Right lobe of liver (tissue), 6 donors: ENCODE results near the gene PSMD2. TPM values are rescaled to one million over a fixed set of nuclear protein-coding genes. Genes with fewer than 3 reads are reported as not detected.

Experiments used
- ATAC-seq, 4 donors: fragments of 200-7000 bp; cut with Tn5 transposase; one replicate each; pipeline ENCODE4 v1.9.1; 2020; ENCODE audit warnings: mild to moderate bottlenecking in 4 of 4, moderate library complexity in 4 of 4
- DNase-seq, 3 donors: peaks; one replicate each; pipeline ENCODE4 v3.0.0-alpha.2; 2020
- H3K27ac ChIP-seq, 3 donors: fragments of 200-600 bp; one replicate each; pipeline ENCODE4 v1.8.0; 2022
- H3K27me3 ChIP-seq, 2 donors: fragments of 200-600 bp; one replicate each; pipeline ENCODE4 v1.8.0; 2022
- H3K36me3 ChIP-seq, 4 donors: fragments of 200-600 bp; sonication (generic) in 1 of 4; one replicate each; pipeline versions ENCODE4 v1.5.1 to v1.8.0; 2017 to 2022; ENCODE audit warnings: control low read depth in 1 of 4
- H3K4me1 ChIP-seq, 4 donors: fragments of 200-600 bp; sonication (generic) in 1 of 4; one replicate each; pipeline versions ENCODE4 v1.5.1 to v1.8.0; 2017 to 2022; ENCODE audit warnings: control low read depth in 1 of 4
- H3K4me3 ChIP-seq, 3 donors: fragments of 200-600 bp; one replicate each; pipeline ENCODE4 v1.8.0; 2022
- H3K9me3 ChIP-seq, 4 donors: fragments of 200-600 bp; sonication (generic) in 1 of 4; one replicate each; pipeline versions ENCODE4 v1.5.1 to v1.8.0; 2017 to 2022; ENCODE audit warnings: control low read depth in 1 of 4
- POLR2A ChIP-seq: fragments of 450-650 bp; IDR thresholded peaks from one replicate; pipeline ENCODE4 v1.6.1; 2017; ENCODE audit warnings: antibody characterized with exemption, mild to moderate bottlenecking
- WGBS: methylation state at CpG from one replicate; pipeline ENCODE4 v1.1.6; 2018; ENCODE audit warnings: low coverage, low lambda C conversion rate; ENCODE audit not compliant: insufficient coverage; ENCODE audit errors: missing lambda C conversion rate; 5-methylcytosine and 5-hydroxymethylcytosine counted together
- intact Hi-C, 2 donors: fragments of 100-400 bp; cut with DNase I; formaldehyde crosslinking; loops; one replicate each; pipeline versions ENCODE4 v1.11.2 to v1.14.1; 2022
- total RNA-seq, 6 experiments: library from RNA; depleted of rRNA in 2 of 6; stranded (reverse); fragments of >200 nt in 2 of 6; fragmentation: NEBNext Ultra II Directional in 3 of 6; extraction: Animal tissue kit (Norgen Biotek cat#: 25700) in 3 of 6; gene quantifications; one replicate each; pipeline versions ENCODE4 v1.1.0 to v1.2.4, GENCODE V29; 2016 to 2023
- TF ChIP-seq, protein P1 (sequence below), 4 donors: fragments of 200-600 bp in 3 of 4; fragments of 450-650 bp in 1 of 4; IDR thresholded peaks; one replicate each; pipeline versions ENCODE4 v1.5.1 to v1.8.0; 2016 to 2022; ENCODE audit warnings: antibody characterized with exemption in 4 of 4, mild to moderate bottlenecking in 2 of 4
- donor health status: DM: no; HTN: yes; CAD: no.
- donor health status: DM: no; HTN: no; CAD: no.
- donor health status: DM: no; HTN: no; CAD: no.
- donor health status: DM: no; HTN: yes; CAD: no.
- donor health status: DM: no; HTN: yes; CAD: no.

The PSMD2 gene
- total RNA-seq, 6 experiments from 2014 or later, result 85.5 to 153 (median 103) TPM

DNA sequence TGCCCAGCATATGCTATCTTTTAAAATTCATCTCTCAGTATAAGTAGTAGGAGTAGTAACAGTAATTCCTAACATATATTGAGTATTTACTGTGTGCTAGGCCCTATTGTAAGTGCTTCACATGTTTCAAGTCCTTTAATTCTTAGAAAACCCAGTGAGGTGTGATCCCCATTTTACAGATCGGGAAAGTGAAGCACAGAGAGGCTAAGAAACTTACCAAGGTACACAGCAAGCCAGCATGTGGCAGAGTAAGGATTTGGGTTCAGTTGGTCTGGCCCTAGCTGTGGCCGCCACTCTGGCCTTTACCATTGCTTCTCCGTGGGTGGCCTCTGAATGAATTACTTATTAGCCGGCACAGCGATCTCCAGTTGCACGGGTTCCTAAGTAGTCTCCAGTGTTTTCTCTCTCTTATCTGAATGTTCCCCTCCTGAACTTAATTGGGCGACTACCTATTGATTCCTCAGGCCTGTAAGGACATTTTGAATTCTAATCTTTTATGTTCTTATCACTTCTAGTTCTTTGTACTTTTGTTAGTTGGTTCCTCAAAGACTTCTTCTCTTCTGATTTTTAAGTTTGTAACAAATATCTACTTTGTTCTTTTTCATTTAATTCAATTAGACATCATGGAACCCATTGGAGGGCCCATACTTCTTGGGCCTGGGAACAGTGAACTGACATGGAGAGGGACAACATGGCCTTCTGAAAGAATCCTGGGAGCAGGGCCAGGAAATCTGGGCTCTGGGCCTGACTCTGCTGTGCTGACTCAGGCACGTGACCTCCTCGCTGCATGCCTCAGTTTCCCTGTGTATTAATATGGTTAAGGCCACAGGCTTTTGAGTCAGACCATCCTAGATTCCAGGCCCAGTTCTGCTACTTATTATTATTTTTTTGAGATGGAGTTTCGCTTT is 50.8 kb downstream of the PSMD2 start:
- H3K4me3 ChIP-seq, result no peak overlapping the region
- TF ChIP-seq POLR2A, result no peak
- TF ChIP-seq, protein P1, sequence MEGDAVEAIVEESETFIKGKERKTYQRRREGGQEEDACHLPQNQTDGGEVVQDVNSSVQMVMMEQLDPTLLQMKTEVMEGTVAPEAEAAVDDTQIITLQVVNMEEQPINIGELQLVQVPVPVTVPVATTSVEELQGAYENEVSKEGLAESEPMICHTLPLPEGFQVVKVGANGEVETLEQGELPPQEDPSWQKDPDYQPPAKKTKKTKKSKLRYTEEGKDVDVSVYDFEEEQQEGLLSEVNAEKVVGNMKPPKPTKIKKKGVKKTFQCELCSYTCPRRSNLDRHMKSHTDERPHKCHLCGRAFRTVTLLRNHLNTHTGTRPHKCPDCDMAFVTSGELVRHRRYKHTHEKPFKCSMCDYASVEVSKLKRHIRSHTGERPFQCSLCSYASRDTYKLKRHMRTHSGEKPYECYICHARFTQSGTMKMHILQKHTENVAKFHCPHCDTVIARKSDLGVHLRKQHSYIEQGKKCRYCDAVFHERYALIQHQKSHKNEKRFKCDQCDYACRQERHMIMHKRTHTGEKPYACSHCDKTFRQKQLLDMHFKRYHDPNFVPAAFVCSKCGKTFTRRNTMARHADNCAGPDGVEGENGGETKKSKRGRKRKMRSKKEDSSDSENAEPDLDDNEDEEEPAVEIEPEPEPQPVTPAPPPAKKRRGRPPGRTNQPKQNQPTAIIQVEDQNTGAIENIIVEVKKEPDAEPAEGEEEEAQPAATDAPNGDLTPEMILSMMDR (IDR thresholded peaks at IDR 0.05), result no peak
- 80% methylated on average over 8 of the region's 10 CpGs for WGBS
- ATAC-seq, result no peak
- H3K27me3 ChIP-seq, result no peaks in the 10 kb centered on the region
- DNase-seq, result no peak
- peaks cover 0 to 17% (median 7%) of the 10 kb centered on the region in 4 donors for H3K4me1 ChIP-seq
- H3K9me3 ChIP-seq, result no peaks in the 10 kb centered on the region
- intact Hi-C loops, result no loop called here
- no peaks in the 10 kb centered on the region for H3K36me3 ChIP-seq
- H3K27ac ChIP-seq, result no peak overlapping the region

DNA sequence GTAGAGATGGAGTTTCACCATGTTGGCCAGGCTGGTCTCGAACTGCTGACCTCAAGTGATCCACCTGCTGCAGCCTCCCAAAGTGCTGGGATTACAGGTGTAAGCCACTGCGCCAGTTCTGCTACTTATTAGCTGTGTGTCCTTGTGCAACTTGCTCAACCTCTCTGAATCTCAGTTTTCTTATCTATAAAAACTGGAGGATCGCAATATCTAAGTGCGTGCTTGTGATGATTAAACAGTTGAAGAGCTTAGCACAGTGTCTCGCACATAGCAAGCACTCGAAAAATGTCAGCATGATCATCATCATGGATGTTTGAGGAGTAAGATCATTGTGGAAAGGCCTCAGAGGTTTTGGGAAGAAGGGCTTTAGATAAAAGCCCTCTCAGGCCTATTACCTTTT is 51.6 kb downstream of the PSMD2 start:
- no peak overlapping the region for H3K4me3 ChIP-seq
- intact Hi-C loops, result no loop called here
- ATAC-seq (no peak), DNase-seq (no peak)
- H3K9me3 ChIP-seq, result no peaks in the 10 kb centered on the region
- TF ChIP-seq, protein P1 (IDR thresholded peaks at IDR 0.05), result no peak
- no peak for TF ChIP-seq POLR2A
- no peaks in the 10 kb centered on the region for H3K27me3 ChIP-seq
- WGBS, result 96% methylated on average over 5 of the region's 6 CpGs
- peaks cover 0 to 17% (median 7%) of the 10 kb centered on the region in 4 donors for H3K4me1 ChIP-seq
- H3K27ac ChIP-seq, result no peak overlapping the region
- no peaks in the 10 kb centered on the region for H3K36me3 ChIP-seq

DNA sequence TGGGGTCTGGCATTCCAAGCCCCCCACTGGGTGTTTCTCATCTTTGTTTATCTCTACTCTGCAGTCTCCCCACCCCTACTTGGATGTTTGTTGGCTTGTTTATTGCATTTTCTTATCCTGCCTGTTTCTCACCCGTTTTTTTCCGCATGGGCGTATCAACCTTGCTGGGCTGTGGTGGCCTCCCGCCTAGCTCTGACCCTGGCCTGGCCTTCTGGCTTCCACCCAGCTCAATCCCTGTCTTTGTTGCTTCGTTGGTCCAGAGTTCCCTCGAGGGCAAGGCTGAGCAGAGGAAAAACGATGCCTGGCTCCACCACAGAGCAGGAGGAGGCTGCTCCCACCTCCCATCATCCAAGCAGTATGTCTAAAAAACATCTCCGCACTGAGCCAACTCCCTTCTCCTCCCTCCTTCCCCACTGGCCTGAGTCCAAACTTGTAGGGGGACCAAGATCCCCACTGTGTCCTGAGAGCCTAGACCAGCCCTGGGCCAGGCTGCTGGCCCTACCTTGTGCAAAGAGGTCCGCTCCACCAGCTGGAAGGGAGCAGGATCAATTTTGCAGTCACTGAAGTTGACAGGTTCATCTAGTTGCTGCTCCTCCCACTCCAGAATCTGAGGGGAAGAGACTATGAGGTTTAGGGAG is 52.6 kb downstream of the PSMD2 start:
- Histone ChIP-seq H3K27ac (peak overlapping the region in 1 of 3 donors; percentile 55), H3K36me3 (no peaks in the 10 kb centered on the region), H3K4me3 (no peak overlapping the region), H3K27me3 (no peaks in the 10 kb centered on the region), H3K9me3 (no peaks in the 10 kb centered on the region), H3K4me1 (peaks cover 0 to 17% (median 7%) of the 10 kb centered on the region in 4 donors)
- intact Hi-C loops, result no loop called here
- WGBS, result 44% methylated on average over 8 of the region's 9 CpGs
- ATAC-seq, result peak in 1 of 4 donors; percentile 4
- DNase-seq, result peak in 1 of 3 donors; percentile 48
- TF ChIP-seq, protein P1 (IDR thresholded peaks at IDR 0.05), result no peak
- no peak for TF ChIP-seq POLR2A

DNA sequence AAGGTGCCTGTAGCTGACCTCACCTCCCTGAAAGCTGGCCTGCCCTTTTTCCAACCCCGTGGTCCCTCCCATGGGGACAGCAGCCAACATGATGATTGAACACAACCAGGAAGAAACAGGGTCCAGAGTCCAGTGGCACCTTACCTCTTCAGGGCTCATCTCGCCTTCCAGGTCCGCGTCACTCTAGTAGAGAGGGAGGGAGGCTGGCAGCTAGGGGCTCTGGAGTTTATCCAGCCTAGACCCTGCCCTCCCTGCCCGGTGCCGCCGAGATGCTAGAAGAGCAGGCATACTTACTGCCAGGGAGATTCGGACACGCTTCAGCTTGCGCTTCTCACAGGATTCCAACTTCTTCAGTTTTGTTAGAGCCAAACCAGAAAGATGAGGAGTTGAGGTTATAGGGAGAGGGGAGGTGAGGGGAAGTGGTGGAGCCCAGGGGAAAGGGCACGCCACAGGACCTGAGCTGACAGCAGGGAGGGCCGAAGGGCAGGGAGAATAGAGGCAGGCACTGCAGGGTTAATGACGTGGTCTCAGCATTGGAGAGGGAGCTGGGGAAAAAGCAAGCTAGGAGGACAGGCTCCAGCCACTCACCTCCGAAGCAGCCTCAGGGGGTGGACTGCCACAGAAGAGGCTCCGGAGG is 53.2 kb downstream of the PSMD2 start:
- Histone ChIP-seq H3K9me3 (no peaks in the 10 kb centered on the region), H3K4me1 (peaks cover 0 to 17% (median 7%) of the 10 kb centered on the region in 4 donors), H3K36me3 (no peaks in the 10 kb centered on the region), H3K4me3 (no peak overlapping the region), H3K27me3 (no peaks in the 10 kb centered on the region), H3K27ac (peak overlapping the region in 1 of 3 donors; percentile 55)
- TF ChIP-seq POLR2A, result no peak
- TF ChIP-seq, protein P1 (IDR thresholded peaks at IDR 0.05), result no peak
- DNase-seq, result peak; percentile 80 to 85 (median 84)
- 29% methylated on average over 8 of the region's 15 CpGs for WGBS
- intact Hi-C loops, result no loop called here
- ATAC-seq, result peak; percentile 84 to 95 (median 91)
